ENCODE data around the gene SHMT2.

The SHMT2 gene

DNA sequence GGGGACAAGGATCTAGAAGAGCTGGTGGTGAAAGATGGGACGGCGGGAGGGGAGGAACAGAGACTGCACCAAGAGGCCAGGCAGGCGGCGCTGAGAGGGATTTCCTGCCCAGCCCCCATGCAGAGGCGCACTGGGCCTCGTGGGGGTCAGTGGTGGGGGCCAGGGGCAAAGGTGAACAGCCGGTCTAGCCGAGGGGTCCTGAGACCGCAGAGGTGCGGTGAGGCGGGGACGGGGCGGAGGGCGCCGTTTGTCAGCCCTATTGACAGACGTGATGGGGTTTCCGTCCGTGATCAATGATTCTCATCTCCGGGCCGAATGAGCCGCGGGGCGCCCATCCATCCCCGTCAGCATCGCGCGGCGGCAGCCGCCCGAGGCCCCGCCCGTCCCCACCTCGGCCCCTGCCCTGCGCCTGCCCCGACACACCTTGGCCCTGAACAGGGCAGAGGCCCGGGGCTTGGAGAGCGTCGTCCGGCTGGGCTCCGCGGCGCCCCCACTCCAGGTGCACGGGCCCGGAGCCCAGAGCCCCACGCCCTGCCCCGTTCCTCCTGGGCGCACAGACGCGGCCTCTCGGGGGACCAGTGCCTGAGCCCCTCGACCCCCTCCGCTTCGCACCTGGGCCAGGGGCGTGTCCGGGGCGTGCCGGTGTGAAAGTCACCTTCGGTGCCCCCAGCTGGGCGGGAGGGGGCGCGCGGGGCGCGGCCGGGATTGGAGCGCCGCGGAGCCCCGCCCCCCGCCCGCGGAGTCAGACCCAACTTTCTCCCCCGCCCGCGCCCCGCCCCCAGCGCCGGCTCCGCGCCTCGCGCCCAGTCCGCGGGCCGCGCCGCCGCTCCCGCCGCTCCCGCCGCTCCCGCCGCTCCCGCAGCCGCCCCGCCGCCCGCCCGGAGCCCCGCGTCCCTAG is 13.2 kb upstream of the SHMT2 start, which contains the start of gene NXPH4:
TSS of gene NXPH4 (plus strand) at position 781 of the 898 bp plus-strand sequence. CDS start 176 bp downstream, outside the sequence.
- no peak for DNase-seq

DNA sequence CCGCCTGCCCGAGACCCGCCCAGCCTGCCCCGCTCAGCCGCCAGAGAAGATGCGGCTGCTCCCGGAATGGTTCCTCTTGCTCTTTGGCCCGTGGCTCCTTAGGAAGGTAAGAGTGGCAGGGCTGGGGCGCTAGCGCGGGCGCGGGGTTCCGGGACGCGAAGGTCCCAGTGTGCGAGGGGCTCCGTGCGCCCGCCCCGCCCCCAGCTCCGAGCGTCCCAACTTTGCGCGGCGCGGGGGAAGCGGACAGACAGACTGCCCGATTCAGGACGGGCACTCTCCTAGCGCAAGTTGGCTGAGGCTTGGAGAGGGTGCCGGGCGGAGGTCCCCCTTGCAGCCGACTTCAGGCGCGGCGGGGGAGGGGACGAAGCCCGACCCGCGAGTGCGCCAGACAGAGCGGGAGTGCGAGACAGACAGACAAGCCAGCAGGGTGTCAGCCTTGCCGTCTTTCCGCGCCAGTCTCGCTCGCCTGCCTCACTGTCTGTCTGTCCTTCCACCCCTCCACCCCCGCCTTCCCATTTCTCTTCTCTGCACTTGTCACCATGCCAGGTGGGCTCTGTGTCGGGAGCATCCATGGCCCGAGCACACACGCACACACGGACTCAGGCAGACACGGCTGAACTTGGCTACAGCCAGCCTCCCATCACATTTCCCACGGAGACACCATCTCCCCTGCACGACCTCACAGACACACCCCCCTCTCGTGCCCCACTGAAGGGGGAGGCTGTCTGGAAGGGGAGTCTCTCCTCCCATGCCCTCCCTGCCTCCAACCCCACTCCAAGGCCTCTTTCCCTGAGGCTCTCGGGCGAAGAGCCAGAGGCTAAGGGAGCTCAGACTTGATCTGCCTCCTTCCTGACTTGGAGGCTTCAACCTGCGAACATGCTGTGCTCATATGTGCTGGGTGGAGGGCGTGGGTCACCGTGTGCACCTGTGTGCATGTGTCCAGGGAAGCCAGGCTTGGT is 12.3 kb upstream of the SHMT2 start:
- no peak for DNase-seq

DNA sequence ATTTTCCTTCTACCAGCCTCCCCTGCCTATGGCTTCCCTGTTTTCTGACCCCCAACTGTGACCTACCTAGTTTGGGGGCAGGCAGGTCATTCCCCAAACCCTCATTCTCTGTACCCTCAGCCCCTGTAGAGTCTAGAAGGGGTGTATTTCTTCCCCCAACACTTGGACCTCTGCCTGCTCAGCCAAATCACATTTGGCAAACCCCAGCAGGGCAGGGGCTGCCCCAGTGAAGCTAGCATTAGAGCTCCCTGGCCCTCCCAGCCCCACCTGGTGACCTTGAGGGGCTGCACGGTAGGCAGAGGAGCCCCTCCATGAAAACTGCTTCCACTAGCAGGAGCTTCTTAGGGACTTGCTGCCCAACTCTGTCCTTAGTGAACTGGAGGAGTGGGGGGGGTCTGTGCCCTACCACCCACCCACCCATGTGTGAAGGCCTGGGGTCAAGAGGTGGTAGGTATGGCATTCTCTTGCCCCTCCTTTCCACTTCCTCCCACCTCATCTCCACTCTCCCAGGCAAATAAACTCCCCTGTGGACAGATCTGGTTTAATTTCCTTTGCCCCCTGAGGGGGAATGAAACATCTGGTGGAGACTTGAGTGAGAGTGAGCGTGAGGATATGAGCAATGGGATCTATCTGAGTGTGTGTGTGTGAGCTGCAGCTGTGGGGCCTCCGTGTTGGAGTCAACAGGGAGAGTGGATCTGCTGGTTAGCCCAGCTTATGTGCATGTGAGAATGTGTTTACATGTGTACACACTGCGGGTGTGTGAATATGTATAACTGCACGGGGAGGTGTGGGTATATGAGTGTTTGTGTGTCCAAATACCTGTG is 11.3 kb upstream of the SHMT2 start:
- DNase-seq: no peak

DNA sequence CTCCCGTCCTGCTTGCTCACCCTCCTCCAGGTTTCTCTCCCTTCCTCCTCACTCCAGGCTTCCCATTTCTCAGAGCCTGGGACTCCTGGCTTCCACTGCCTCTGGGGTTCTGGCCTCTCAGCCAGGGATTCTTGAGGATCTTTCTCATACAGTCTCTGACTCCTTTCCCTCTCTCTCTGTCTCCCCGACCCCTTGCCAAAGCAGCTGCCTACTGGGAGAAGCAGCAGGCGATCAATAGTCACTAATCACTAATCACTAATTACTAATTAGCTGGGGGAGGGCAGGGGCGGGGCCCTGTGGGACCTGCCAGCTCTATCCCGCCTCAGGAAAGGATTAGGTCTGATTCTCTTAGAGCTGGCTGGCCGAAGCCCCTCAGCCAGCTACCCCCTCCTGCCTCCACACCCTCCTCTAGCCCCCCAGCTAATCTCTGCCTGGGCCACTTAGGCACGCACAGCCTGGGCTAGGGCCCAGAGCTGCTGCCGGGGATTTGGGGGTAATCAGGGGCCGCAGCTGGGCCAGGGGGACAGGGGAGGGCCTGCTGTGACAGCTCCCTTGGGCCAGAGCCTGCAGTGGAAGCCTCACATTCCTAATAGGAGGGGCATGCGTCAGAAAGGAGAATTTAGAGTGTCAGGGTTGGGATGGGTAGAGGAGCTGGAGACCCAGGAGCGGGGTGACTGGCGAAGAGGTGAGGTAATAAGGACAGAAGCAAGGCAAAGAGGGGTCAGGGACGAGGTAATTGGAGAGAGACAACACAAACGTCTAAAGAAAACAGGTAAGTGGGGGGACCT is 10.1 kb upstream of the SHMT2 start:
- DNase-seq: no peak

DNA sequence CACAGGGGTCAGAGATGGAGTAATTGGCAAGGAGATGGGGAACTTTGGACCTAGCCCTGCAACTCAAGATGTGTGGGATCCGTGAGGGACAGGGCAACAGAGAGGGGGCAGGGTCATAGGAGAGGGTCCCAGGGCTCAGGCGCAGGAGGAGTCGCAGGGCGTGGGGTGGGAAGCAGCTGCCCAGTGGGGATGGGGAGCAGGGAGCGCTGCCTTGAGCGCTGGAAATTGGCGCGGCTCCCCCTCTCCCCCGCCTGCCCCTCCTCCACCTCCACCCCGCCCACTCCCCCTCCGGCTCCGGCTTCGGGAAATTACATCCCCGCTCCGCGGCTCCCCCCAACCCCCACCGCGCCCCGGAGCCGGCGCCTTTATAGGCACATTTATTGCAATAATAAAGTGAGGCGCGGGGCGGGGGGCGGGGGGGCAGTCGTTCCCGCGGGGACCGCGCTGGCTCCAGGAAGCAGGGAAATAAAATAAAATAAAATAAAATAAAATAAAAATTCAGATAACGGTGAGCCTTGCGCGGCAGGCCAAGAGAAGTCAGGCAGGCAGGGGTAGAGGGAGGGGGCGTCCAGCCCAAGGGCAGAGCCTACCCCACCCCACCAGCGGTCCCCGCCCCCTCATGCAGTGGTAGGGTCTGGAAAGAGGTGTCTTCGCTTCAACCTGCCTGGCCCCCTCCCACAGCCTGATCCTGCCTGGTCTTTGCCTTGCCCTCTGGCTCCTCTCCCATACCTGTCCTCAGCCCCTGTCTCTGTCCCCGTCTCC is 9.3 kb upstream of the SHMT2 start:
- no peak for DNase-seq

DNA sequence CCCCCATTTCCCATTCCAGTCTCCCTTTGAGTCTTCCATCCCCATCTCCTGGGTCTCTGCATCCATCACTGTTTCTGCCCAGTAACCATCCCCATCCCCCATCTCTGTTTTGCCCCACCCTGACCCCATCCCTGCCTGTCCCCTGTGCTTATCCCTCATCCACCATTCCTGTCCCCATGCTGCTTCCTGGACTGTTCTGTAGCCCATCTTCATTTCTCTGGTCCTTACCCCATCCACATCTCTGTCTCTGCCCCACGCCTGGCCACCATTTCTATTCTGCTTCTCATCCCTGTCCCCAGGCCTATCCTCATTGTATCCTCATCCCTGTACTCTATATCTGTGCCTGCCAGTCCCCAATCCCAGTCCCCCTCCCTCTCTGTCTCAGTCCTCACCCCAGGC is 8.7 kb upstream of the SHMT2 start:
- DNase-seq: no peak

DNA sequence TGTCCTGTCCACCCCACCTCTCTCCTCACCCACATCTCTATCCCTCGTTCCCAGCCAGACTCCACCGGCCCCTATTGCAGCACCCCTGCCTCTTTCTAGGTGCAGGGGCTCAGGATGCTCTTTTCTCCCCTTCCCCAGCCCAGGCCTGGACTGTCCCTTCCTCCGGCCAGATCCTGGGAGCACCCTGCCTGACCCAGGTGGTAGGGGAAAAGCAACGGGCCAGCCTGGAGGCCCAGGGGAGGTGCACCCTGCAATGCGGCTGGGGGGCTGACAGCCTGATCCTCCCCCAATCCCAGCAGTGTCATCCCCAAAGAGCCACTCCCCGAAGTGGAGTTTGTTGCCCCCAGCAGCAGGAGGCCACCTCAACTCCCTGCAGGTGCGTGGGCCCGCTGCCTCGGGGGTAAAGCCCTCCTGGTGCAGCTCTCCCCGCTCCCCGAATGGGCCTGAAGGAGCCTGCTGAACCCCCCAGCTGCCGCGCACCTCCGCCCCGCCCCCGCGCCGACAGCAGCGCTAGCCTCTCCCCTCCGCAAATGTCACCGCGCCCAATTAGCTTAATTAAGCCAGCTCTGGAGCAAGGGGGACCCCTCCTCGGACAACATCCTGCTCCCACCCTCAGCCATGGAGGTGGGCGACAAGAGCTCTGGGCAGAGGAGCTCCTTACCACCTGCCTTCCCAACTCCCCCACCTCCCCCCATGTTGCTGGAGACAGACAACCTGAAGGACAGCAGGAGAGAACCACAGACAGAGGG is 8.2 kb upstream of the SHMT2 start:
- DNase-seq: no peak

DNA sequence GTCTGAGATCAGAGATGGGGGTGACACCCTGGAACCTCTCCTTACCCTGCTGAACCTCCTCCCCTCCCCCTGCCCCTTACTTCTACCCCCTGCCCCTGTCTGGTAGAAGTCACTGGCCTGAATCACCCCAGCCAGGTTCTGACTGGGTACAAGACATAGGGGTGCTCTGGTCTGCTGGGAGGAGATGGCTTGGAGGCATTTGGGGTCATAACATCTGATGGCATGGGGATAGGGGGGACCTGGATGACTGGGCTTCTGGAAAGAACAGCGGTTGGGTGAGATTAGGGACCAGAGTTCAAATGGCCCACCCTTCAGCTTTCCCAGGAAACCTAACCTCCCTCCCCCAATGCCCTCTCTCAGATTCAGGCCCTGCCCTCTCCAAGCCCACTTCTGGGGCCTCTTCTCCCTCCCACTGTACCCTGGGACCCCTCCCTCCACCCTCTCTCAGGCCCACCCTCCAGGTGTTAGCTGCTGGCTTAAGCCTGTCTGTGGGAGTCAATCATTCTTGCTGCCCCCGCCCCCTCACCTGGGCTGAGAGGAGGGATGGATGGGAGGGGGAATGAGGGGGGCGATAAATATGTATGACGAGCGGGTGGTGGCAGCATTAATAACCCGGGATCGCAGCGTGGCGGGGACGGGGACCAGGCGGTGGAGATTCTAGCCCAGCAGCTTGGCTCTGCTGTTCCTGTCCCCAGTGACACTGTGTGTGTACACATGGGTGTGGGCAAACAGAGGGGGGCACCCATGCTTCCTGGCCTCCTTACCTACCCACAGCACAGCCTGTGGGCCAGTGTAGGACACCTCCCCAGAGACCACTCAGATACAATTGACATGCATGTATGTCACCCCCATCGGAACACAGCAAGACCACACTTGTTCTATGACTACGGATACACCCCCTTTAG is 7.0 kb upstream of the SHMT2 start:
- no peak for DNase-seq

DNA sequence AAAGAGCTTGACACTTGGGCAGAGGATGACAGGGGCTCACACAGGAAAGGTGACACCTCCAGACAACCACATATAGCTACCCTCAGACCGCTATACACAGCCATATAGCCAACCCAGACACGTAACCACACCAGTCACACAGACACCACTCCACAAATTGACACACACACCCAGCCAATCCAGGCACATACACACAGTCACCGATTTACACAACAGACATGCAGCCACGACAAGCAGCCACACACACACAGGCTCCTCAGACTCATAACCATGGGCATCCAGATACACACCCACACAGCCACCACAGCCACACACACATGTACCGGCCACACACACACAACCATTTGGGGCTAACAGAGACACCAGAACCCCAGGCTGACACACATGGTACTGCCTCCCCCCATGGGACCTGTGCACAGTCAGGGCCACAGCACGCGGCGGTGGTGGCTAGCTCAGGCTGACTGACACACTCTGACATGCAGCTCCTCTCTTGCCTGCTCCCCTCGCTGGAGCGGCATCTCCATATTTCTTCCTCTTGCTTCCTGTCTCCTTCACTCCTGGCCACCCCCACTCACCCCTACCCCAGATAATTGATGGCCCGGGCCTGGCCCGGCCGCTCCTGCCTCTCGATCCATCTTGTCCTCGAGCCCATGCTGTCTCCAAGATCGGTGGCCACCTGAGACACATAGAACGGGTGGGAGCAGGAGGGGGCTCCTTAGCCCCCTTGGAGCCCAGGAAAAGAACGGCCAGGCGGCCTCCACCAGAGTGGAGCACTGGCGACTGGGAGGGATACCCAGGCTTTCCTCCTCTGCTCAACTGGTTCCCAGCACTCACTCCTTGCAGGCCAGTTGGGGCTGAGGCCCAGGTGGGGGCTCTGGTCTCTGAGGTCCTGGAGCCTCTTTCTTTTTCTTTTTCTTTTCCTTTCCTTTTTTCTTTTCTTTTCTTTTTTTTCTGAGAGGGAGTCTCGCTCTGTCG is 6.0 kb upstream of the SHMT2 start:
- no peak for DNase-seq

DNA sequence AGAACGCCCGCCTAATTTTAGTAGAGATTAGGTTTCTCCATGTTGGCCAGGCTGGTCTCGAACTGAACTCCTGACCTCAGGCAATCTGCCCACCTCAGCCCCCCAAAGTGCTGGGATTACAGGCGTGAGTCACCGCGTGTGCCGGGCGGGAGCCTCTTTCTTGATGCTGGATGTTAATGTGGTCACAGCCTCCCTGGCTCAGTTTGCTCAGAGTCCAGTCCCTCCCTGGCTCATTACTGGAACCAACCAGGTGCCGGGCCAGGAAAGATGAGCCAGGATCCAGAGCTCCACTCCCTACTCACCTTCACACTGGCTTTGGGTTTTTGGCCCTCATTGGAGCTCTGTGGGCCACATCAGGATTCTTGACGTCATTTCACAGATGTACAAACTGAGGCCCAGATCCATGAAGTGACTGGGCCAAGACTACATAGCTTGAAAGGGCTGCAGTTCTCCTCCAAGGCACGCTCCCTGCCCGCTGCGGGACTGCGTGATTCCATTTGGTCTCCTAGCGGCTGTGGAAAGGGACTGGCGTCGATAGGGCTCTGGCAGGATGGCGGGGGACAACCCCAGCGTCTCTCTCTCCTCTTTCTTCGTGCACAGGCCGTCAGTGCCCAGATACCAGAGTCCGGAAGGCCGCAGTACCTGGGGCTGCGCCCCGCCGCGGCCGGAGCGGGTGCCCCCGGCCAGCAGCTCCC is 5.1 kb upstream of the SHMT2 start:
- DNase-seq: no peak

DNA sequence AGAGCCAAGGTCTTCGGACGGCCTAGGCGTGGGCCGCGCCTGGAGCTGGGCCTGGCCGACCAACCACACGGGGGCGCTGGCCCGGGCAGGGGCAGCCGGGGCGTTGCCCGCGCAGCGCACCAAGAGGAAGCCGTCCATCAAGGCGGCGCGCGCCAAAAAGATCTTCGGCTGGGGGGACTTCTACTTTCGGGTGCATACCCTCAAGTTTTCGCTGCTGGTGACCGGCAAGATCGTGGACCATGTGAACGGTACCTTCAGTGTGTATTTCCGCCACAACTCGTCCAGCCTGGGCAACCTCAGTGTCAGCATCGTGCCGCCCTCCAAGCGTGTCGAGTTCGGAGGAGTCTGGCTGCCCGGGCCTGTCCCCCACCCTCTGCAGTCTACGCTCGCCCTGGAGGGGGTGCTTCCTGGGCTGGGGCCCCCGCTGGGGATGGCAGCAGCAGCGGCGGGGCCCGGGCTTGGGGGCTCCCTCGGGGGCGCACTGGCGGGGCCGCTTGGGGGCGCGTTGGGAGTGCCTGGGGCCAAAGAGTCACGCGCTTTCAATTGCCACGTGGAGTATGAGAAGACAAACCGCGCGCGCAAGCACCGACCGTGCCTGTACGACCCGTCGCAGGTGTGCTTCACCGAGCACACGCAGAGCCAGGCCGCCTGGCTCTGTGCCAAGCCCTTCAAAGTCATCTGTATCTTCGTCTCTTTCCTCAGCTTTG is 4.4 kb upstream of the SHMT2 start:
- no peak for DNase-seq

DNA sequence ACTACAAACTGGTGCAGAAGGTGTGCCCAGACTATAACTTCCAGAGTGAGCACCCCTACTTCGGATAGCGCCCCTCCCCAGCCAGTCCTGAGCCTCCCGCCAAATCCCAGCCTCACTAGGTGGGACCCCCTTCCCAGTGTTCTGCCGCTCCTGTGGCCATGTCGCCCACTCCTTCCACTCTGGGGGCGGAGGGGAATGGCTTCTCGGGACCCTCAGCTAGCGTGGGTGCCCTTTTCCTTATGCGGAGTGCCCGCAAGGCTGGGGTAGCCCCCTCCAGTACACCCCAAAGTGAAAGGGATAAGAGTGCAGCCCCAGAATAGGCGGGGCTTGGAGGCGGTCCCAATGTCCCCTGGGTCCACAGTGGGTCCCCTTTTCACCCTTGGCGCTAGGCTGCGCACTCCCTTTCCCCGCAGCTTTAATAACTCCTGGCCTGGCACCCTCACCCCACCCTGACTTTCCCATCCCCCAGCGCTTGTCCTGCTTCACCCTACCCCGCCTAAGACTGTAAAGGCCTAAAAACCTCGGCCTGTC is 3.8 kb upstream of the SHMT2 start:
- DNase-seq: no peak

DNA sequence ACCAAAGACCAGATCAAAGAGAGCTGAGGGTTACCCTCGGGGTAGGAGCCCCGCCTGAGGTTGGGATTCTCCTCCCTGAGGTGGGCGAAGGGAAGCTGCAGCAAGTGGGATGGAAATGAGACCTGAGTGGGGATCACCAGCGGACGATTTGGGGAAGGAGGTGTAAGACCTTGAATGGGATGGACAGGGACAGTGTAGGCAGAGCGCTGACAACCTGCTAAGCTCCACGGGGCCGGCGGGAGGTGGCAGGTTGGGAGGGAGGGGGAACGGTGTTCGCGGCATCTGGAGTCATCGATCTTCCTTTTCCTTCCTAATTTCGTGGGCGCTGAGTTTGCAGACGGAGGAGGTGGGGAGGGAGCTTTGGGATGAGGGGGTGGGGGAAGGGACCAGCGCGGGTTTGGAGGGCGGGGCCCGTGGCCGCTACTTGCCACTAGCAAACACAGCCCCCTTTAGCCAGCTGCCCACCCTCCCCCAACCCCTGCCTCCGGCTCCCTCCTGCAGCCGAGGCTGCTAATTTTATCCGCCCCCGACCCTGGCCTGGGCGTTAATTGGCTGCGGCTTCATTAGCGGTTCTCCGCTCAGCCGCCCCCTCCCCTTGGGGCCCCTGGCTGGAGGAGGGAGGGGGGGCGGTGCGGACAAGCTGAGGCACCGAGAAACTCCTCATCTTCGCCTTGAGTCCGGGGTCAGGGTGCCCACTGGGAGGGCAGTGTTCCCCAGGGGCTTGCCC is 2.8 kb upstream of the SHMT2 start:
- DNase-seq: no peak

DNA sequence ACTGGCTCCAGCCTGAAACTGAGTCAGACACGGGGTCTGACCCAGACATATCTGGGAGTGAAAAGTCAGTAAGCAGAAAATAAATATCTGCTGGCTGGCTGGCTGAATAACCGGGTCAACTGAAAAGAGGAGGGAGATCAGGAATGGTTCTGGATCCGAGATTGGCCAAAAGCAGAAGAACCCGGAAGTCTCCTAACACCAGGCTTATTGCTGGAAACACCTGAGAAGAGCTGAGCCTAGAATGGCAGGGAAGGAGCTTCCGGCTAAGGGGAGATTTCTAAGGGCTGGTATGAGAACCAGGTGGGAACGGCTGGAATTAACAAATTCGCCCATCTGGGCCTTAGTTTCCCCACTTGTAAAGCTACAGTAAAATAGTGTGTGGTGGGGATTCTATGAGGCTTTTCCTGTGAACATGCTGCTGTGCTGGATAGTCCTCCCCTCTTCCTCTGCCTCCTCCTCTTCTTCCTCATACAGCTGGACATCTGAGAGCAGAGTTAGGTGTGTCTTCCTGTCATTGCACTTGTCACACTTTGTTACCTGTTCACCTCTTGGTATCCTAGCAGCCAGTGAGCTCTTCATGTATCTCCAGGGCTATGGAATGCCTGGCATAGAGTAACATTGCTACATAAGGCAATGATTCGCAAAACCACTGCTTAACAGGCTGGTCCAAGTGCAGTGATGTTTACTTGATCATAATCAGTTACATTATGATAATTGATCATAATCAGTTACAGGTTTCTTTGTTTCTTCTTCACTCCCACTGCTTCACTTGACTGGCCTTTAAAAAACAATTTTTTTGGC is 2.0 kb upstream of the SHMT2 start:
- no peak for DNase-seq
